Mesenteric fat pad (tissue), 1 donor: ENCODE results near the gene SGK1. TPM values are rescaled to one million over a fixed set of nuclear protein-coding genes. Genes with fewer than 3 reads are reported as not detected.

Experiments
- DNase-seq: peaks from one replicate; pipeline ENCODE4 v3.0.0-alpha.2; 2020; ENCODE audit warnings: low spot score
- long read RNA-seq: library from polyadenylated mRNA; unstranded; transcript quantifications from one replicate; pipeline ENCODE4 v2.0.0, GENCODE V29; 2020
- total RNA-seq: library from RNA; stranded (reverse); fragmentation: NEBNext Ultra II Directional; extraction: Animal tissue kit (Norgen Biotek cat#: 25700); gene quantifications from one replicate; pipeline ENCODE4 v1.2.1, GENCODE V29; 2021
- donor health status: DM: yes; HTN: yes; CAD: no.

SGK1 gene
- total RNA-seq: 265 TPM
- long read RNA-seq, transcript SGK1-205 (12 exons, 2,686 nt): minor isoform, 94 of 403 reads
- long read RNA-seq, transcript SGK1-201 (12 exons, 2,401 nt): major isoform, 208 of 403 reads
- long read RNA-seq, transcript SGK1-203 (11 exons, 2,414 nt): minor isoform, 18 of 403 reads
- long read RNA-seq, transcript SGK1-223 (12 exons, 1,850 nt): minor isoform, 7 of 403 reads
- long read RNA-seq, partial matches to known transcripts: 49 of 403 reads
- long read RNA-seq, other reads (novel, unspliced or antisense): 22 of 403 reads

- no peak for DNase-seq
Measured at GRCh38 chr6:134317471-134318131, at the start of gene SGK1. Gene SGK1 (minus strand): TSS chr6:134318112. CDS start chr6:134317460, 652 bp downstream.

- DNase-seq: no peak
Measured at GRCh38 chr6:134363323-134364039, 45.6 kb upstream of the SGK1 start.

- no peak for DNase-seq
Measured at GRCh38 chr6:134361011-134361410, 43.1 kb upstream of the SGK1 start.

- DNase-seq: no peak
Measured at GRCh38 chr6:134359302-134359701, 41.4 kb upstream of the SGK1 start.

GRCh38 chr6:134358320-134358719 lies 40.4 kb upstream of the SGK1 start:
- DNase-seq: no peak

GRCh38 chr6:134357022-134357487 lies 39.1 kb upstream of the SGK1 start:
- no peak for DNase-seq

GRCh38 chr6:134356405-134356804 lies 38.5 kb upstream of the SGK1 start:
- DNase-seq: no peak

- no peak for DNase-seq
Measured at GRCh38 chr6:134352786-134353480, 35.0 kb upstream of the SGK1 start.

- no peak for DNase-seq
Measured at GRCh38 chr6:134351615-134352474, 33.9 kb upstream of the SGK1 start.

- DNase-seq: no peak
Measured at GRCh38 chr6:134347885-134348805, 30.2 kb upstream of the SGK1 start.

GRCh38 chr6:134346932-134347545 lies 29.1 kb upstream of the SGK1 start:
- DNase-seq: no peak

- DNase-seq: no peak
Measured at GRCh38 chr6:134345789-134346188, 27.9 kb upstream of the SGK1 start.

- DNase-seq: no peak
Measured at GRCh38 chr6:134343066-134343465, 25.2 kb upstream of the SGK1 start.

- no peak for DNase-seq
Measured at GRCh38 chr6:134341999-134342567, 24.2 kb upstream of the SGK1 start.

GRCh38 chr6:134340179-134340975 lies 22.5 kb upstream of the SGK1 start:
- no peak for DNase-seq

- DNase-seq: no peak
Measured at GRCh38 chr6:134339216-134339615, 21.3 kb upstream of the SGK1 start.

- no peak for DNase-seq
Measured at GRCh38 chr6:134331256-134331655, 13.3 kb upstream of the SGK1 start.

GRCh38 chr6:134330555-134330954 lies 12.6 kb upstream of the SGK1 start:
- no peak for DNase-seq
